Pancreas (tissue), 10 donors: Measurements from ENCODE around the gene RALB. TPM values are rescaled to one million over a fixed set of nuclear protein-coding genes. Genes with fewer than 3 reads are reported as not detected.

Experiments used
- ATAC-seq, 4 donors: fragments of 200-7000 bp; cut with Tn5 transposase; one replicate each; pipeline versions ENCODE4 v1.8.0 to v1.9.1; 2020; ENCODE audit warnings: mild to moderate bottlenecking in 4 of 4, moderate library complexity in 4 of 4
- DNase-seq, 6 donors: peaks; one replicate each; pipeline ENCODE4 v3.0.0-alpha.2; 2020
- FAIRE-seq: peaks from 2 replicates; lab custom pipeline; 2012; peaks lifted over from hg19 to GRCh38; lab: Jason Lieb, UNC
- H3K27ac ChIP-seq, 4 donors: fragments of 200-600 bp; sonication (generic); 1 replicate in 3 of 4; 2 replicates in 1 of 4; pipeline versions ENCODE4 v1.5.0 to v1.8.0; 2020
- H3K27me3 ChIP-seq, 4 donors: fragments of 200-600 bp; one replicate each; pipeline ENCODE4 v1.8.0; 2021
- H3K36me3 ChIP-seq, 3 donors: fragments of 200-600 bp; sonication (generic) in 1 of 3; one replicate each; pipeline versions ENCODE4 v1.5.0 to v1.8.0; 2020 to 2021
- H3K4me1 ChIP-seq, 3 donors: fragments of 200-600 bp; one replicate each; pipeline ENCODE4 v1.8.0; 2021
- H3K4me3 ChIP-seq, 4 donors: fragments of 200-600 bp; sonication (generic) in 2 of 4; one replicate each; pipeline versions ENCODE4 v1.5.0 to v1.8.0; 2020 to 2021
- H3K9me3 ChIP-seq, 4 donors: fragments of 200-600 bp; one replicate each; pipeline ENCODE4 v1.8.0; 2021
- WGBS, 2 donors: extraction: QIAGEN DNeasy Blood & Tissue Kit; methylation state at CpG; one replicate each; pipeline ENCODE4 v1.1.7; 2013; 5-methylcytosine and 5-hydroxymethylcytosine counted together
- intact Hi-C, 3 donors: fragments of 100-400 bp; cut with DNase I; formaldehyde crosslinking; loops; one replicate each; pipeline versions ENCODE4 v1.11.1 to v1.14.2; 2022
- polyA plus RNA-seq, 2 donors: library from polyadenylated mRNA; stranded (reverse); fragments of 200-250 nt; gene quantifications; one replicate each; pipeline ENCODE4 v1.2.3, GENCODE V29; 2013
- total RNA-seq, 6 donors: library from RNA; stranded (reverse); fragmentation: NEBNext Ultra II Directional in 4 of 6; extraction: Animal tissue kit (Norgen Biotek cat#: 25700) in 4 of 6; gene quantifications; one replicate each; pipeline versions ENCODE4 v1.2.1 to v1.2.4, GENCODE V29; 2021 to 2023
- TF ChIP-seq, protein P1 (sequence below), 4 donors: fragments of 200-600 bp; sonication (generic) in 3 of 4; IDR thresholded peaks; one replicate each; pipeline versions ENCODE4 v1.5.0 to v1.8.0; 2021; ENCODE audit warnings: antibody characterized with exemption in 4 of 4
- donor health status: healthy with polysubstance abuse.
- donor health status: DM: no; HTN: no; CAD: no; lungs with moderate emphysema.
- donor health status: DM: no; HTN: no; CAD: no.
- donor health status: control.
- donor health status: control.
- donor health status: Bipolar disorder and iron deficiency.
- donor health status: DM: yes; HTN: yes; CAD: no.
- donor health status: DM: no; HTN: no; CAD: no.
- donor health status: DM: no; HTN: no; CAD: no.
- donor health status: DM: yes; HTN: yes; CAD: no.

The RALB gene
- total and polyA plus RNA-seq, 8 donors = 9.8 to 24.2 (median 15.4) TPM

DNA sequence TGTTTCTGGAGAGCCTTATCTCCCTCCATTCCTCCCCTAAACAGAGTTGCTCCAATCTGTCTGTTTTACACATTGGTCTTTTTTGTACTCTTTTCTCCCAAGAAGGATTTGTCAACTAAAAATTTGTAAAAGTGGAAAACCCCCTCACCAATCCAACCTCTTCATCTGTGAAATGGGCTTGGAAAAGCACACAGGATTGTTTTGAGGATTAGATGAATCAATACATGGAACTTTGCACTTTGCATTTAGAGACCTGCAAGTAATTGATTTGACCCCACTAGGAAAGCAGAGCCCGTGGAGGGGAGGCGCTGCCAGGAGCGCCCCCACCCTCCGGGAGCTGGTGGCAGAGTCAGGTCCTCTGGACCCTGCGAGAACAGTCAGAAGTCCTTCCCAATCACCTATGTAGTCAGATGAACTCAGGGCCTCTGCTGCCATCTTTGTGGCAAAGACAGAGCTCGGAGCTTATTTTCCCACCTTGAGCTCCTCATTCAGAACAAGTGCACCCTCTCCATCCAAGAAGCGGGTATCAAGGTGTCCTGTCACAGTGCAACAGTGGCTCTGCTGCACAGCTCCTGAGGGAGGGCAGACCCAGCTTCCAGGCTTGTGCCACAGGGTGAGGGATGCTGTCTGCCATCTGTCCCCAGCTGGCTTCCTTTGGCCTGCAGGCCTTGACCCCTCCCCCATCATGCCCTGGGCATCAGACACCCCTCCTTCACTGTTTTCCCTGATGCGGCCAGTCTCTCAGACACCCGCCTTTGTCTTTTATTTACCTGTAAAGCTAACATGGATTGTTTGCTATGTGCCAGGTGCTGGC, 27.7 kb upstream of the RALB start:
- DNase-seq = peak in 1 of 6 donors; percentile 44
- H3K36me3 ChIP-seq = no peaks in the 10 kb centered on the region
- TF ChIP-seq, protein P1, sequence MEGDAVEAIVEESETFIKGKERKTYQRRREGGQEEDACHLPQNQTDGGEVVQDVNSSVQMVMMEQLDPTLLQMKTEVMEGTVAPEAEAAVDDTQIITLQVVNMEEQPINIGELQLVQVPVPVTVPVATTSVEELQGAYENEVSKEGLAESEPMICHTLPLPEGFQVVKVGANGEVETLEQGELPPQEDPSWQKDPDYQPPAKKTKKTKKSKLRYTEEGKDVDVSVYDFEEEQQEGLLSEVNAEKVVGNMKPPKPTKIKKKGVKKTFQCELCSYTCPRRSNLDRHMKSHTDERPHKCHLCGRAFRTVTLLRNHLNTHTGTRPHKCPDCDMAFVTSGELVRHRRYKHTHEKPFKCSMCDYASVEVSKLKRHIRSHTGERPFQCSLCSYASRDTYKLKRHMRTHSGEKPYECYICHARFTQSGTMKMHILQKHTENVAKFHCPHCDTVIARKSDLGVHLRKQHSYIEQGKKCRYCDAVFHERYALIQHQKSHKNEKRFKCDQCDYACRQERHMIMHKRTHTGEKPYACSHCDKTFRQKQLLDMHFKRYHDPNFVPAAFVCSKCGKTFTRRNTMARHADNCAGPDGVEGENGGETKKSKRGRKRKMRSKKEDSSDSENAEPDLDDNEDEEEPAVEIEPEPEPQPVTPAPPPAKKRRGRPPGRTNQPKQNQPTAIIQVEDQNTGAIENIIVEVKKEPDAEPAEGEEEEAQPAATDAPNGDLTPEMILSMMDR (IDR thresholded peaks at IDR 0.05) = no peak
- FAIRE-seq = no peak
- H3K27me3 ChIP-seq = no peaks in the 10 kb centered on the region
- no peak for ATAC-seq
- peaks cover 2 to 25% (median 6%) of the 10 kb centered on the region in 3 donors for H3K4me1 ChIP-seq
- H3K4me3 ChIP-seq = no peak overlapping the region
- no peak overlapping the region for H3K27ac ChIP-seq
- WGBS, 2 donors = 80% methylated on average over 9 of the region's 9 CpGs
- no peaks in the 10 kb centered on the region for H3K9me3 ChIP-seq
- intact Hi-C loops = no loop called here

GRCh38 chr2:120225549-120226065, 27.0 kb upstream of the RALB start:
- Histone ChIP-seq H3K9me3 (no peaks in the 10 kb centered on the region), H3K36me3 (no peaks in the 10 kb centered on the region), H3K4me1 (peaks cover 2 to 25% (median 6%) of the 10 kb centered on the region in 3 donors), H3K4me3 (no peak overlapping the region), H3K27me3 (no peaks in the 10 kb centered on the region), H3K27ac (no peak overlapping the region)
- WGBS, 2 donors = 63 to 68% methylated on average over 9 of the region's 9 CpGs
- peak in 1 of 6 donors; percentile 45 for DNase-seq
- TF ChIP-seq, protein P1 (IDR thresholded peaks at IDR 0.05) = no peak
- ATAC-seq = no peak
- no peak for FAIRE-seq
- intact Hi-C loops = no loop called here

GRCh38 chr2:120226316-120226715, 26.3 kb upstream of the RALB start:
- DNase-seq = no peak
- intact Hi-C loops = no loop called here
- FAIRE-seq = no peak
- Histone ChIP-seq H3K27me3 (no peaks in the 10 kb centered on the region), H3K36me3 (no peaks in the 10 kb centered on the region), H3K4me3 (no peak overlapping the region), H3K4me1 (peaks cover 2 to 21% (median 6%) of the 10 kb centered on the region in 3 donors), H3K9me3 (no peaks in the 10 kb centered on the region), H3K27ac (no peak overlapping the region)
- ATAC-seq = no peak
- 91 to 92% methylated on average over 9 of the region's 9 CpGs for WGBS, 2 donors
- TF ChIP-seq, protein P1 (IDR thresholded peaks at IDR 0.05) = no peak

DNA sequence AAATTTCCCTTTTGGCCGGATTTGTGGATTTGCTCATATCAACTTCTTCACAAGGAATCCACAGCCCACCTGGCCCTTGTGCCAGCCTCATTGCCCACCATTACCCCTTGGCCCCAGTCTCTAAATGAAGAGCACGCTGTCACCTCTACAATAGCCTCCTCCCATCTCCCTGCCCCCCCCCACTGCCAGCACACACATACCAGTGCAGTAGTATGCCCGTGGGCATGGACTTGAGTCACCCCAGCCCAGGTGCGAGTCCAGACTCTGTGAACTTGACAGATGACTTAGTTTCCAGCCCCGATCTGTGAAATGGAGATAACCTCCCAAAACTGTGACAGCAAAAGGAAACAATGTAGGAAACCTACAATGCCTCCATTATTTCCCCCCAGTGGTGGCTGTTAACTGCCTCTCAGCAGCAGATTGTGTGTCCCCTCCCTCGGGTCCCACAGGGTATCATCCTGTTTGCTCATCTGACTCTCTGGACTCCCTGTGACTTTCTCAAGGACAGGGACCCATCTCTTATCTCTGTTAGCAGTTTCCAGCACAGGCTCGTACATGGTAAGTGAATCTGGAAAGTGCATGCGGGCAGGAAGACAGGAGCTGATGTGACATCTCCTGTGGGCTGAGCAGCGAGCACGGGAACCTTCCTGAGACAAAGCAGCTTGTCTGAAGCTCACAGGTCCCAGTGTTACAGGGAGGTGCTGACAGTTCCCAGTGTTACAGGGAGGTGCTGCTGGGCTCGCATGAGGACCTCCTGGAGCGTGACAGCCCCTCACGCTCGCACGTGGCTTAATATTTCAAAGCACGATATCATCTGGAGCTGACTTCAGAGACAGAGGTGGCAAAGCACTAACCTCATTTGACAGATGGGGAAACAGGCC, 25.3 kb upstream of the RALB start:
- TF ChIP-seq, protein P1 (IDR thresholded peaks at IDR 0.05) = no peak
- no peaks in the 10 kb centered on the region for H3K36me3 ChIP-seq
- H3K27ac ChIP-seq = no peak overlapping the region
- H3K4me3 ChIP-seq = no peak overlapping the region
- no peak for ATAC-seq
- peak in 1 of 6 donors; percentile 47 for DNase-seq
- no peak for FAIRE-seq
- intact Hi-C loops = no loop called here
- peaks cover 2 to 12% (median 6%) of the 10 kb centered on the region in 3 donors for H3K4me1 ChIP-seq
- no peaks in the 10 kb centered on the region for H3K27me3 ChIP-seq
- 74% methylated on average over 16 of the region's 16 CpGs for WGBS, 2 donors
- no peaks in the 10 kb centered on the region for H3K9me3 ChIP-seq
